GM12872 (cell line): Measurements from ENCODE around the gene MAG.

Source experiments
- TF ChIP-seq, protein P1 (sequence below): IDR thresholded peaks from 3 replicates; pipeline ENCODE4 v1.5.1; 2011; ENCODE audit warnings: low read depth, mild to moderate bottlenecking, low read length, moderate library complexity; ENCODE audit not compliant: insufficient read depth

MAG gene

DNA sequence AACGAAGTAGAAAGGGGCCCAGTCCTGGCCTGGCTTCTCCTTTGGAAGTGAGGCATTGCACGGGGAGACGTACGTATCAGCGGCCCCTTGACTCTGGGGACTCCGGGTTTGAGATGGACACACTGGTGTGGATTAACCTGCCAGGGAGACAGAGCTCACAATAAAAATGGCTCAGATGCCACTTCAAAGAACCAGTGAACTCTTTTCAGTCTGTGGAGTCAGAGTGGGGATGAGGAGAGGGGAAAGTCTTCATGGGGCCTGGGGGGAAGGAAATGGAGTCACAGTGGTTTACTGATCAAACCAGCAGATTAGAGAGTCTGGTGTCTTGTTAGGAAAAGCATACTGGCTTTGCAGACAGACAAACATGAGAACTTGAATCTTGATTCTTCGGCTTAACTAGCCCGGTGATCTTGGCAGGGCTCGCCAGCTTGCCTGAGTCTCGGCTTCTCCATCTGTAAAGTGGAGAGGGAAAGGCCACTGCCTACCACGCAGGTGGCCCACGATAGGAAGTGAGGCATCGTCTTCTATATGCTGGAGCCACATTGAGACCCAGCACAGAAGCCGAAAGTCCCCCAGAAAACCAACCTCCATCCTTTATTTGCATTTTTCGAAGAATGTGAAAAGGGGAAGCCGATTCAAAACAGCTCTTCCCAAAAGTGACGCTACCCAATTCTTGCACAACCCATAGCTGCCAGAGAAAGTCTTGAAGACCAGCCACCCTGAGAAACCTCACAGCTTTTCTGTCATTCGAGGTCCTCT lies 55.4 kb downstream of the MAG start, which contains the start of gene FFAR1:
TSS of gene FFAR1 (plus strand) at position 732 of the 759 bp plus-strand sequence. CDS start 3,650 bp downstream, outside the sequence.
- TF ChIP-seq, protein P1, sequence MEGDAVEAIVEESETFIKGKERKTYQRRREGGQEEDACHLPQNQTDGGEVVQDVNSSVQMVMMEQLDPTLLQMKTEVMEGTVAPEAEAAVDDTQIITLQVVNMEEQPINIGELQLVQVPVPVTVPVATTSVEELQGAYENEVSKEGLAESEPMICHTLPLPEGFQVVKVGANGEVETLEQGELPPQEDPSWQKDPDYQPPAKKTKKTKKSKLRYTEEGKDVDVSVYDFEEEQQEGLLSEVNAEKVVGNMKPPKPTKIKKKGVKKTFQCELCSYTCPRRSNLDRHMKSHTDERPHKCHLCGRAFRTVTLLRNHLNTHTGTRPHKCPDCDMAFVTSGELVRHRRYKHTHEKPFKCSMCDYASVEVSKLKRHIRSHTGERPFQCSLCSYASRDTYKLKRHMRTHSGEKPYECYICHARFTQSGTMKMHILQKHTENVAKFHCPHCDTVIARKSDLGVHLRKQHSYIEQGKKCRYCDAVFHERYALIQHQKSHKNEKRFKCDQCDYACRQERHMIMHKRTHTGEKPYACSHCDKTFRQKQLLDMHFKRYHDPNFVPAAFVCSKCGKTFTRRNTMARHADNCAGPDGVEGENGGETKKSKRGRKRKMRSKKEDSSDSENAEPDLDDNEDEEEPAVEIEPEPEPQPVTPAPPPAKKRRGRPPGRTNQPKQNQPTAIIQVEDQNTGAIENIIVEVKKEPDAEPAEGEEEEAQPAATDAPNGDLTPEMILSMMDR = no peak

DNA sequence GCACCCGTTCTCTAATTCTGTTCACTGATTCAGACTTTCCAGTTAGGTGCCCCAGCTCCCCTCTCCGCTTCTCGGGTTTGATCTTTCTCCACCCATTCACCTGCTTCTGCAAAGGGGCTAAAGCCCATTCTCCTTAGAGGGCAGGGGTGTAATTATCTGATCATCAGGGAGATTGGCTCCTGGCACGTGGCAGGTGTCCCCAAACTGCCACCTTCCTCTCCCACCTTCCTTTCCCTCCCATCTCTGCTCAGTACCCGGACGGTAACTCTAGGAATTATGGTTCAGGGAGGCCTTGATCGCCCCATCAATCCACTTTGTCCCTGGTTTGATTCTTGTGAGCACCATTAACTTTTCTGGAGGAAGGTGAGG lies 56.0 kb downstream of the MAG start:
- TF ChIP-seq, protein P1 = no peak

DNA sequence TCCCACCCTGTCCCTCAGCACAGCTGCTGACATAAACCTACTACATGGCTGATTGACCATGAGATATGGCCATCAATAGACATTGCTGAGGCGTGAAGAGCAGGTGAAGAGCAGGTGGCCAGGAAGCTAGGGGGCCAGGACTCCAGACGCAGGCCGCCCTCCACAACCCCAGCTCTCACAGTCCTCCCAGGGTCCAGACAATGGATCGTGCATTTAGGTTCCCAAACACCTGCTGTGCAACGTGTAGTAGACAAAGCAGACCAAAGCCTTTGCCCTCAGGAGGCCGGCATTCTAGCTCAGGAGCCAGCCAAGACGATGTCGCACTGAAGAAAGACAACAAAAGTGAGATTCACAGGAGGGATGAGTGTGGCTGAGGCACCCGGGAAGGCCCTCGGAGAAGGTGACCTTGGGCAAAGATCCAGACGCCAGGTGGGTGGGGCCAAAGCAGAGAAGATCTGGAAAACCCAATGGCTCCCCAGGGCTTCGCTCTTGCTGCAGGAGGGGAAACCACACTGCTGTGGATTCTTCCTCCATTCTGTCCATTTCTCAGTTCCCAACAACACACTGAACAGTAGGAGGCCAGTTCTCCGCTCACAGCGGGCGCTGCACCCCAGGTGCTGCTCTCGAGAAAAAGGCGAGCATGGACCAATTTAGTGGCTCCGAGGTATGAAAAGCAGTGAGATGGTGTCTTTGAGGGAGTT lies 57.1 kb downstream of the MAG start:
- TF ChIP-seq, protein P1 = no peak

DNA sequence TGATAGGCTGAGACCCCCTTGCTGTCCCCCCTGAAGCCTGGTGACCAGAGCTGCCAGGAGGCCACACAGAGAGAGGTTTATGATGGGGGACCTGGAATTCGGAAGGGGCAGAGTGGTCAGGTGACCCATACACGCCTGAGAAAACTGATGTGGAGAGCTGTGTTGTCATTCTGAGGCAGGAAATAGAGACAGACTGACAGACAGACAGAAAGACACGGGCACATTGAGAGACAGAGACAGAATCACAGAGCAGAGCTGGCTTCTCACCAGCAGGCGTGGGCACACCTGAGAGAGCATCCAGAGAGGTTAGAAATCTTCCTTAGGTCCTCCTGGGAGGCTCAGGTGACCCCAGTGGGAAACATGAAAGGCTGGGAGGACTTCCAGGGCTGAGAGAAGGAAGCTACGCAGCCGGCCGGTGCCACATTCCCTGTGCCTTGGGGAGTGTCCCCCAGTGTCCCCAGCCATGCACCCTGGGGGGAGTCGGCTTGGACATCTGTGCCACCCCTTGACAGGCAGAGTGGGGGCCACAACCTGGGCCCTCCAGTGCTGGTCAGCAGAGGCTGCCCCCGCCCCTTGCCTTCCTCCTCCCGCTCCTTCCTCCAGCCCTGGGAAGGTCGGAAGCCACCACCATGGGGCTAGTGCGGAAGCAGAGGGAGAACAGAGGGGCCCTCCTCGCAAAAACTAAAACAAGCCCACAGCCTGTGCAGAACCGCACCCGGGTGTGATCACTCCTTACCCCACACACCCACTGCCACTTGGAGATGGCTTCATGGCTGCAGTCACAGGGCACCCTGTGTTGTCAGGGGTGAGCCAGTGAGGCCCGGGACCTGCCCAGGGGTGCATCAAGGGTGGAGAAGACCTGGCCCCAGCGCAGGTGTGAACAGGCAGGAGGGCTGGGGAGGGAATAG lies 57.9 kb downstream of the MAG start:
- TF ChIP-seq, protein P1 = no peak

DNA sequence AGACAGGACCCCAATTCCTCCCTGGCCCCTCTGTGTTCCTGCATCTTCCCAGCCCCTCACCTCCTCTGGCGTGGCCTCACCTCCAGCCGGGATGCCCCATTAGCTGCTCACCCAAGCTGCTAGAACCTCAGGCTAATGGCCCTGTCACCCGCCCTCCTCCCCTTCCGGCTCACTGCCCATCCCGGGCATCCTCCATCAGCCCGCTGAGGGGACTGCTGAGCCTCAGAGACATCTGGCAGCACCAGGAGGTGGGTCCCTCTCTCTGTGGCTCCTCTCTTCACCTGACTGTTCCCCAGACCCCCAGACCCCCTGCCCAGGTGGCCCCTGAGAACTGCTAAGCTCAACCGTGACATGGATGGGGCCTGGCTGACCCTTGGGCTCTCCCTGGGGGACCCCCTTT lies 58.6 kb downstream of the MAG start:
- TF ChIP-seq, protein P1 = no peak

DNA sequence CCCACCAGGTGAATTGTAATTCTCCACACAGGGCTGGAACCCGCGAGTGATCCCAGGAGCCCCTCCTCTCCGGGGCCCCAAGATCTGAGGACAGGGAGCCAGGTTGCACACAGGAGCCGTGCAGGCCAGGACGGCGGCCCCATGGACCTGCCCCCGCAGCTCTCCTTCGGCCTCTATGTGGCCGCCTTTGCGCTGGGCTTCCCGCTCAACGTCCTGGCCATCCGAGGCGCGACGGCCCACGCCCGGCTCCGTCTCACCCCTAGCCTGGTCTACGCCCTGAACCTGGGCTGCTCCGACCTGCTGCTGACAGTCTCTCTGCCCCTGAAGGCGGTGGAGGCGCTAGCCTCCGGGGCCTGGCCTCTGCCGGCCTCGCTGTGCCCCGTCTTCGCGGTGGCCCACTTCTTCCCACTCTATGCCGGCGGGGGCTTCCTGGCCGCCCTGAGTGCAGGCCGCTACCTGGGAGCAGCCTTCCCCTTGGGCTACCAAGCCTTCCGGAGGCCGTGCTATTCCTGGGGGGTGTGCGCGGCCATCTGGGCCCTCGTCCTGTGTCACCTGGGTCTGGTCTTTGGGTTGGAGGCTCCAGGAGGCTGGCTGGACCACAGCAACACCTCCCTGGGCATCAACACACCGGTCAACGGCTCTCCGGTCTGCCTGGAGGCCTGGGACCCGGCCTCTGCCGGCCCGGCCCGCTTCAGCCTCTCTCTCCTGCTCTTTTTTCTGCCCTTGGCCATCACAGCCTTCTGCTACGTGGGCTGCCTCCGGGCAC lies 59.6 kb downstream of the MAG start:
- TF ChIP-seq, protein P1 = no peak
